Suprapubic skin (tissue), 4 donors: ENCODE results near the gene GPC5. TPM values are rescaled to one million over a fixed set of nuclear protein-coding genes. Genes with fewer than 3 reads are reported as not detected.
"Not testable (repeated sequence)": the region's sequence is repeated elsewhere in the genome, so short reads cannot be mapped to it uniquely, and the experiment has no call there.

Experiments used
- DNase-seq, 2 donors: peaks; one replicate each; pipeline ENCODE4 v3.0.0-alpha.2; 2019; ENCODE audit warnings: low spot score in 2 of 2
- H3K27ac ChIP-seq: fragments of 200-600 bp; sonication (generic); one replicate; pipeline ENCODE4 v1.5.1; 2019
- H3K27me3 ChIP-seq: fragments of 200-600 bp; sonication (generic); one replicate; pipeline ENCODE4 v1.5.1; 2019
- H3K36me3 ChIP-seq: fragments of 200-600 bp; sonication (generic); one replicate; pipeline ENCODE4 v1.5.1; 2019
- H3K4me1 ChIP-seq: fragments of 200-600 bp; sonication (generic); one replicate; pipeline ENCODE4 v1.5.1; 2019
- H3K4me3 ChIP-seq: fragments of 200-600 bp; sonication (generic); one replicate; pipeline ENCODE4 v1.5.1; 2019; ENCODE audit warnings: mild to moderate bottlenecking
- H3K9me3 ChIP-seq: fragments of 200-600 bp; sonication (generic); one replicate; pipeline ENCODE4 v1.5.1; 2019
- EP300 ChIP-seq: sonication (generic); formaldehyde crosslinking; IDR thresholded peaks from one replicate; pipeline ENCODE4 v1.6.1; 2017; ENCODE audit warnings: antibody characterized with exemption
- POLR2A ChIP-seq, 2 donors: fragments of 450-650 bp; IDR thresholded peaks; one replicate each; pipeline ENCODE4 v1.6.1; 2017; ENCODE audit warnings: antibody characterized with exemption in 2 of 2, mild to moderate bottlenecking in 2 of 2, moderate library complexity in 2 of 2
- POLR2AphosphoS5 ChIP-seq, 3 donors: sonication (generic); formaldehyde crosslinking; IDR thresholded peaks; one replicate each; pipeline ENCODE4 v1.6.1; 2017; ENCODE audit warnings: antibody characterized with exemption in 3 of 3
- WGBS: methylation state at CpG from one replicate; pipeline ENCODE4 v1.1.5; 2018; 5-methylcytosine and 5-hydroxymethylcytosine counted together
- total RNA-seq, 4 donors: library from RNA; depleted of rRNA; stranded (reverse); fragments of >200 nt; gene quantifications; one replicate each; pipeline ENCODE4 v1.1.0, GENCODE V29; 2016
- TF ChIP-seq, protein P1 (sequence below), 2 donors: fragments of 200-600 bp in 1 of 2; fragments of 450-650 bp in 1 of 2; sonication (generic) in 1 of 2; IDR thresholded peaks; one replicate each; pipeline ENCODE4 v1.5.1; 2016 to 2019; ENCODE audit warnings: antibody characterized with exemption in 2 of 2, mild to moderate bottlenecking in 1 of 2, moderate library complexity in 1 of 2

Gene GPC5
- total RNA-seq, 4 donors from 2014 or later, result 0.55 TPM; not detected in 3

DNA sequence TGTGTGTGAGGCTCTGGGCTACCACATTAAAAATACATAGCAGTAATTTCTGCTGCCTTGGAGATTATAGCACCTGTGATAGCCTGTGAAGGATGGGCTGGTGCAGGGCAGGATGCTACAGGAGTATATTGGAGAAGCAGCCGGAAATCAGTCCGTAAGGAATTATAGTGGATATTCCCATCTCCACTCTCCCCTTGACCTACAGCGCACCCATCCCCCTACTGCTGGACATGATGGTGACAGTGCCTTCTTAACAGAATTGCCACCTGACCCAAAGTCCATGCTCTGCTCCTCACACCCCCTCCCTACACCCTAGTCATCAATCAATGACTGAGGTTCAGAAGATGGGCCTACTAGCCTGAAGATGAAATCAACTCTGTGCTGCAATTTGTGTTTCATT, 376.0 kb downstream of the GPC5 start:
- Histone ChIP-seq H3K36me3 (no peaks in the 10 kb centered on the region), H3K4me1 (no peaks in the 10 kb centered on the region), H3K27me3 (no peaks in the 10 kb centered on the region), H3K27ac (no peak overlapping the region), H3K9me3 (no peaks in the 10 kb centered on the region), H3K4me3 (no peak overlapping the region)
- WGBS, result 92% methylated on average over 3 of the region's 3 CpGs
- TF ChIP-seq, protein P1, sequence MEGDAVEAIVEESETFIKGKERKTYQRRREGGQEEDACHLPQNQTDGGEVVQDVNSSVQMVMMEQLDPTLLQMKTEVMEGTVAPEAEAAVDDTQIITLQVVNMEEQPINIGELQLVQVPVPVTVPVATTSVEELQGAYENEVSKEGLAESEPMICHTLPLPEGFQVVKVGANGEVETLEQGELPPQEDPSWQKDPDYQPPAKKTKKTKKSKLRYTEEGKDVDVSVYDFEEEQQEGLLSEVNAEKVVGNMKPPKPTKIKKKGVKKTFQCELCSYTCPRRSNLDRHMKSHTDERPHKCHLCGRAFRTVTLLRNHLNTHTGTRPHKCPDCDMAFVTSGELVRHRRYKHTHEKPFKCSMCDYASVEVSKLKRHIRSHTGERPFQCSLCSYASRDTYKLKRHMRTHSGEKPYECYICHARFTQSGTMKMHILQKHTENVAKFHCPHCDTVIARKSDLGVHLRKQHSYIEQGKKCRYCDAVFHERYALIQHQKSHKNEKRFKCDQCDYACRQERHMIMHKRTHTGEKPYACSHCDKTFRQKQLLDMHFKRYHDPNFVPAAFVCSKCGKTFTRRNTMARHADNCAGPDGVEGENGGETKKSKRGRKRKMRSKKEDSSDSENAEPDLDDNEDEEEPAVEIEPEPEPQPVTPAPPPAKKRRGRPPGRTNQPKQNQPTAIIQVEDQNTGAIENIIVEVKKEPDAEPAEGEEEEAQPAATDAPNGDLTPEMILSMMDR (IDR thresholded peaks at IDR 0.05), result no peak
- TF ChIP-seq EP300, result no peak
- TF ChIP-seq POLR2AphosphoS5 (IDR thresholded peaks at IDR 0.05), result no peak
- TF ChIP-seq POLR2A (IDR thresholded peaks at IDR 0.05), result no peak
- DNase-seq, result no peak

DNA sequence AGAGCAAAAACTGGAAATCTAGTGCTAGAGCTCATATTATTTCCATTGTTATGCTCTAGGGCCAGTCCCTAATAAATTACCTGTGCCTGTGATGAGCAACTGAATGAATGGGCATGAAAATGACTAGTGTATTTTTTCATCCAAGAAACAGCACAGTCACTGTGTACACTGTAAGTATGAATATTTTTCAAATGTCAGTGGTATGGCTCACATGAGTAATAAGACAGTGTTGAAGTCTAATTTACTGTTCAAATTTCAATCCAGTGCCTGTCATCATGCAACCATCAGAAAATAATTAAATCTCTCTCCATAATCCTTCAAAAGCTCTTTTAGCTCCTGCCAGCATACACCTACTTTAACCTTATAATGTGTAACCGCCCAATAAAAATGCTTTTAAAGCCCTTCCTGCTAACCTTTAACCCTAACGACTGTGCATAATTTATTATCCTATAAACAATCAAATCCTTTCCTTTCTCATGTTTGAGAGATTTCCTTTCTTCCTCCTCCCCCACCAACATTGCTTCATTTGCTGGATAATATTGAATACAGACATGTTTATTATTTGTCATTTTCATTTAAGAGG, 378.3 kb downstream of the GPC5 start:
- H3K36me3 ChIP-seq, result no peaks in the 10 kb centered on the region
- WGBS, result 29% methylated on average over 2 of the region's 2 CpGs

DNA sequence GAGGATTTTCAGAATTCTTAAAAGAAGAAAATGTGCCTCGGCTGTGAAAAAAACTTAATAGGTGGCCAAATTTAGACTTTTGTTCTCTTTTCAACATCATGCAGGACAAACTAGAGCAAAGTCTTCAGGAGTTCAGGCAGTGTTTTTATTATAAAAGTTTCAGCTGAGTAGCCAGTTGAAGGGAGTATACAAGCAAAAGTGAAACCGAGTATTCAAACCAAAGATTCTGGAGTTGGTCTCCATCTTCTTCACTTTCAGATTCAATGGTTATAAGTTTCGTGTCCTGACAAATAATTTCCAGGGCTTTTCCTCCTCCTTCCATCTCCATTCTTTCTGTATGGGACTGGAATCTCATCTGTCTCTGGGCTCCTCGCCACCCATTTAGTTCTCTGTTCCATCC, 379.7 kb downstream of the GPC5 start:
- H3K36me3 ChIP-seq, result no peaks in the 10 kb centered on the region
- no peaks in the 10 kb centered on the region for H3K9me3 ChIP-seq
- H3K4me3 ChIP-seq, result no peak overlapping the region
- no peaks in the 10 kb centered on the region for H3K4me1 ChIP-seq
- WGBS, result 81% methylated on average over 4 of the region's 4 CpGs
- DNase-seq, result no peak
- no peaks in the 10 kb centered on the region for H3K27me3 ChIP-seq
- H3K27ac ChIP-seq, result no peak overlapping the region
- TF ChIP-seq, protein P1 (IDR thresholded peaks at IDR 0.05), result no peak
- TF ChIP-seq POLR2A (IDR thresholded peaks at IDR 0.05) (no peak), EP300 (no peak), POLR2AphosphoS5 (IDR thresholded peaks at IDR 0.05) (no peak)

More for the DNA sequence above, 378.3 kb downstream of the GPC5 start:
- no peaks in the 10 kb centered on the region for H3K9me3 ChIP-seq
- no peak overlapping the region for H3K27ac ChIP-seq
- DNase-seq, result no peak
- no peaks in the 10 kb centered on the region for H3K4me1 ChIP-seq
- TF ChIP-seq, protein P1 (IDR thresholded peaks at IDR 0.05), result no peak
- no peak for TF ChIP-seq EP300
- no peak for TF ChIP-seq POLR2AphosphoS5 (IDR thresholded peaks at IDR 0.05)
- TF ChIP-seq POLR2A (IDR thresholded peaks at IDR 0.05), result no peak
- H3K4me3 ChIP-seq, result no peak overlapping the region
- H3K27me3 ChIP-seq, result no peaks in the 10 kb centered on the region

DNA sequence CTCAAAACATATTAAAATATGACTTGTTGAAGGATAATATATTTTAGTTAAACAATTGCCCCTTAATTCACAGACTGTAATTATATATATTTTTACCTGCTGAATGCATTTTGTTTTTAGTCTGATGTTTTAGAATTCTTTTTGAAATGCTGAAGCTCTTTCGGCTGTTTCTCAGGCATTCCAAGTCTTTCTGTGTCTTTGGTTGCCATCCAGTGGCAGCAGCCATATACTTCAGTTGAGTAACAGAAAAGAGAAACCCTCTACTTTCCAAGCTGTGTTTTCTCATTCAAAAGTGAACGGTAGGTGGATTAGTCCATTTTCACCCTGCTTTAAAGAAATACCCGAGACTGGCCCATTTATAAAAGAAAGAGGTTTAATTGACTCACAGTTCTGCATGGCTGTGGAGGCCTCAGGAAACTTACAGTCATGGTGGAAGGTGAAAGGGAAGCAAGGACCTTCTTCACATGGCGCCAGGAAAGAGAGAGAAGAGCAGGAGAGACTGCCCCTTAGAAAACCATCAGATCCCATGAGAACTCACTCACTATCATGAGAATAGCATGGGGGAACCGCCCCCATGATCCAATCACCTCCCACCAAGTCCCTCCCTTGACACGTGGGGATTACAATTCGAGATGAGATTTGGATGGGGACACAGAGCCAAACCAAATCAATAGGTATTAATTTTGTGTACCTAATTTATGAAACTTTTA, 383.7 kb downstream of the GPC5 start:
- WGBS, result 69% methylated on average over 7 of the region's 7 CpGs
- DNase-seq, H3K27ac ChIP-seq, H3K27me3 ChIP-seq, H3K4me1 ChIP-seq, H3K36me3 ChIP-seq, H3K9me3 ChIP-seq, H3K4me3 ChIP-seq: not testable (repeated sequence)

DNA sequence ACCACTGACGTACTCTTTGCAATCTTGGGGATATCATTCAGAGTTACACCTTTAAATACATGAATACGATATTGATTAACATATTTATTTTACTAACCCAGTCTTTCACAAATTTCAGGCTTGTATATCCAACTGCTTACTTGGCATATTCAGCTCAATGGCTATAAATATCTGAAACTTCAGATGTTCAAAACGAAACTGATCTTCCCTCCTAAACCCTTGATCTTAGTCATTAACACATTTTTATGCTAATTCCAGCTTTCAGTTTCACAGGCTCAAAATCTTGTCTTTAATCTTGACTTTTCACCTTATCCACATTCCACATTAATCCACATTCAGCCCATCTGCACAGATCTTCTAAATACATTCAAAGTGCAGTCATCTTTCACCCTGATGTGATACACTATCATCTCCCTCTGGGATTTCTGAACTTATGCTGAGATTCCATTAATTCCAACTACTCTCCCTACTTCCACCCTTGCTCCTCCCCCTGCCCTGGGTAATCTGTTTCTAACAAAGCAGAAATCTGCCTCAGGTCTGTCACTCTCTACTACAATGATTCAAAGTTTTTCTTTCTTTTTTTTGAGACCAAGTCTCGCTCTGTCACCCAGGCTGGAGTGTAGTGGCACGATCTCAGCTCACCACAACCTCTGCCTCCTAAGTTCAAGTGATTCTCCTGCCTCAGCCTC, 387.2 kb downstream of the GPC5 start:
- Histone ChIP-seq H3K9me3 (no peaks in the 10 kb centered on the region), H3K27me3 (no peaks in the 10 kb centered on the region), H3K4me3 (no peak overlapping the region), H3K27ac (no peak overlapping the region), H3K36me3 (no peaks in the 10 kb centered on the region), H3K4me1 (no peaks in the 10 kb centered on the region)
- WGBS, result 61% methylated on average over 5 of the region's 5 CpGs
- no peak for DNase-seq
- TF ChIP-seq, protein P1 (IDR thresholded peaks at IDR 0.05), result no peak
- TF ChIP-seq POLR2A (IDR thresholded peaks at IDR 0.05) (no peak), POLR2AphosphoS5 (IDR thresholded peaks at IDR 0.05) (no peak), EP300 (no peak)
